ENCODE measurements around the gene CNOT3. TPM values are rescaled to one million over a fixed set of nuclear protein-coding genes. Genes with fewer than 3 reads are reported as not detected.

The CNOT3 gene
- total and polyA plus RNA-seq, 9 of the 15 experiments (the other 6 are each of a cell fraction or from before 2014, with no cell fraction given), result 0.27 to 60.4 (median 9.9) TPM

GRCh38 chr19:54162884-54163283 lies 25.3 kb downstream of the CNOT3 start:
- no peaks in the 10 kb centered on the region for H3K27me3 ChIP-seq (ENCODE audit: control insufficient read depth in 2 of 2, insufficient read depth in 2 of 2, low read length in 2 of 2)
- 0 out of 2 replicates have a peak, but pooled peaks cover 10% of the 10 kb centered on the region for H4K20me1 ChIP-seq (replicated peaks; ENCODE audit: control insufficient read depth, insufficient read depth, low read length)
- intact Hi-C loops (cut with micrococcal nuclease) (no loop called here), in situ Hi-C loops (cut with MboI) (loop anchor here (5.0 kb wide), 1 partner anchor 64 kb away; no protein-coding TSS in a partner anchor)
- H3K9ac ChIP-seq (ENCODE audit: insufficient read depth in 1 of 2, low read depth in 2 of 2, low read length in 2 of 2), result peak overlapping the region in 1 of 2 experiments; percentile 84; a peak in 2 of 4 replicates
- TF ChIP-seq FOXA3 (CRISPR knock-in tag; conservative IDR thresholded peaks at IDR 0.05 in 1 of 2, IDR thresholded peaks at IDR 0.05 in 1 of 2), result no peak
- TF ChIP-seq RBBP5 (IDR thresholded peaks at IDR 0.05; ENCODE audit: borderline replicate concordance, insufficient read depth, low read length, poor library complexity, severe bottlenecking), result peak; percentile 29
- TF ChIP-seq ZNF324 (CRISPR knock-in tag; IDR thresholded peaks at IDR 0.05), result no peak
- no peak for TF ChIP-seq ILK (tag; IDR thresholded peaks at IDR 0.05; ENCODE audit: borderline replicate concordance, low read depth)
- TF ChIP-seq NFIC (IDR thresholded peaks at IDR 0.05), result no peak
- peak overlapping the region; percentile 68 for H2AFZ ChIP-seq (ENCODE audit: low read depth, low read length)
- H3K4me1 ChIP-seq (replicated peaks in 1 of 2; ENCODE audit: control insufficient read depth in 2 of 2, insufficient read depth in 2 of 2, low read length in 2 of 2), result peaks cover 21 to 50% of the 10 kb centered on the region in 2 experiments
- 34% methylated on average over 12 of the region's 14 CpGs for WGBS (ENCODE audit: insufficient coverage, low coverage, missing lambda C conversion rate)
- CTCF ChIA-PET (ENCODE audit: low intra/inter-chr PET ratio), result no interaction called here
- FAIRE-seq, result no peak
- H3K9me1 ChIP-seq (ENCODE audit: control insufficient read depth, insufficient read depth, low read length), result no peaks in the 10 kb centered on the region
- H3K79me2 ChIP-seq (ENCODE audit: control insufficient read depth, insufficient read depth, low read length), result peaks cover 18% of the 10 kb centered on the region; the same call in 2 of the 3 replicates
- no peaks in the 10 kb centered on the region for H3K9me3 ChIP-seq (replicated peaks; ENCODE audit: control insufficient read depth, insufficient read depth, low read depth, low read length)
- no TSS peak for BruUV-seq (replicated peaks)
- POLR2A ChIA-PET, result no interaction called here
- H3K27ac ChIP-seq (ENCODE audit: extremely low read depth, low read depth, low read length), result peak overlapping the region; percentile 42; the same call in 1 of the 3 replicates
- DNase-seq (ENCODE audit: extremely low read depth in 1 of 4, low spot score in 3 of 4), result no peak
- peaks cover 5% of the 10 kb centered on the region; the same call in 1 of the 3 replicates for H3K36me3 ChIP-seq (ENCODE audit: control insufficient read depth, insufficient read depth, low read length)
- peak overlapping the region; percentile 74 for H3K4me2 ChIP-seq (ENCODE audit: insufficient read depth, low read length)
- ATAC-seq, result no peak
- H3K4me3 ChIP-seq, result peak overlapping the region; percentile 43

Measured in K562 (cell line).